ENCODE measurements around the gene PNKP.

Gene PNKP

DNA sequence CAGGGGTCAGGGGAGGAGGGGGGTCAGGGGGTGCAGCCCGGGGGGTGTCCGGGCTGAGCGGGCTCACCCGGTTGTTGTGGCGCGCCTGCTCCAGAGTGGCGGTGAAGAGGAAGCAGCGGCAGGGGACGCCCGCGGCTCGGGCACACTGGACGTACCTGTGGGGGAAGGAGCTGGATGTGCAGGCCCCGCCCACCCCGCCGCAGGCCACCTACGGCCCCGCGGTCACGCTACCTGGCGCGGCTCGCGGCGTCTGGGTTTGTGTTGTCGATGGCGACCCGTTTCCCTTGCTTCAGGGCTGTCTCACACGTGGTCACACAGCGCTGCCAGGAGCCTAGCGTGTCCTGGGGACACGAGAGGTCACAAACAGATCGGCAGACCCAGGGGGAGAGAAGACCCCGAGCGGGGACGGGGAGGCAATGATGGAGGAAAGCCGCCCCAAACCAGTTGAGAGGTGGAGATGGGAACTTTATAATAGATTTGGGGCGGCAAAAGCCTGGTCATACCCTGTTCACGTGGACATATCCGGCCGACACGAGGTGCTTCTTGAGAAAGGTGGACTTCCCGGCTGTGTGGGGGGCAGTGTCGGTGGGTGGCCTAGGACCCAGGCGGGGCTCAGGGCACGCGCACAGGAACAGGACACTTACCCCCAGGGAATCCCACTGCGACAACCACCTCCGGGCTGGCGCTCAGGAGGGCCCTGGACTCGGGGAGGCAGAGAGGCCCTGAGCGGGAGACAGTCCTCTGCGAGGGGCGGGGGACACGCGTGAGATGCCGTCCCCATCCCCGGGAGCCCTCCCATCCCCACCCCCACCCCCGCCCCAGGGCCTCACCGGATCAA, 5.6 kb downstream of the PNKP start:
- Histone ChIP-seq H3K36me3 (ENCODE audit: low read length) (no peaks in the 10 kb centered on the region), H3K4me3 (ENCODE audit: insufficient read depth, low read length, poor library complexity, severe bottlenecking) (no peak overlapping the region), H3K4me2 (ENCODE audit: low read depth, low read length, poor library complexity, severe bottlenecking) (no peak overlapping the region), H4K20me1 (ENCODE audit: low read depth, low read length) (no peaks in the 10 kb centered on the region), H3K27me3 (ENCODE audit: low read length) (no peaks in the 10 kb centered on the region), H3K9ac (ENCODE audit: low read length) (no peak overlapping the region), H3F3A (ENCODE audit: insufficient read depth) (no peaks in the 10 kb centered on the region), H2AFZ (ENCODE audit: low read depth, low read length, severe bottlenecking) (no peak overlapping the region), H3K79me2 (ENCODE audit: insufficient read depth, low read length) (peaks cover 23% of the 10 kb centered on the region), H3K27ac (ENCODE audit: low read depth, low read length) (no peak overlapping the region), H3K9me2 (replicated peaks; ENCODE audit: insufficient read depth, low read length) (no peaks in the 10 kb centered on the region), H3K9me3 (ENCODE audit: insufficient read depth, low read length) (no peaks in the 10 kb centered on the region)
- TF ChIP-seq EZH2phosphoT487 (conservative IDR thresholded peaks at IDR 0.05; ENCODE audit: low read length) = no peak
- TF ChIP-seq, protein P1, sequence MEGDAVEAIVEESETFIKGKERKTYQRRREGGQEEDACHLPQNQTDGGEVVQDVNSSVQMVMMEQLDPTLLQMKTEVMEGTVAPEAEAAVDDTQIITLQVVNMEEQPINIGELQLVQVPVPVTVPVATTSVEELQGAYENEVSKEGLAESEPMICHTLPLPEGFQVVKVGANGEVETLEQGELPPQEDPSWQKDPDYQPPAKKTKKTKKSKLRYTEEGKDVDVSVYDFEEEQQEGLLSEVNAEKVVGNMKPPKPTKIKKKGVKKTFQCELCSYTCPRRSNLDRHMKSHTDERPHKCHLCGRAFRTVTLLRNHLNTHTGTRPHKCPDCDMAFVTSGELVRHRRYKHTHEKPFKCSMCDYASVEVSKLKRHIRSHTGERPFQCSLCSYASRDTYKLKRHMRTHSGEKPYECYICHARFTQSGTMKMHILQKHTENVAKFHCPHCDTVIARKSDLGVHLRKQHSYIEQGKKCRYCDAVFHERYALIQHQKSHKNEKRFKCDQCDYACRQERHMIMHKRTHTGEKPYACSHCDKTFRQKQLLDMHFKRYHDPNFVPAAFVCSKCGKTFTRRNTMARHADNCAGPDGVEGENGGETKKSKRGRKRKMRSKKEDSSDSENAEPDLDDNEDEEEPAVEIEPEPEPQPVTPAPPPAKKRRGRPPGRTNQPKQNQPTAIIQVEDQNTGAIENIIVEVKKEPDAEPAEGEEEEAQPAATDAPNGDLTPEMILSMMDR (IDR thresholded peaks at IDR 0.05; ENCODE audit: insufficient read depth, low read length, poor library complexity, severe bottlenecking) = no peak

DNA sequence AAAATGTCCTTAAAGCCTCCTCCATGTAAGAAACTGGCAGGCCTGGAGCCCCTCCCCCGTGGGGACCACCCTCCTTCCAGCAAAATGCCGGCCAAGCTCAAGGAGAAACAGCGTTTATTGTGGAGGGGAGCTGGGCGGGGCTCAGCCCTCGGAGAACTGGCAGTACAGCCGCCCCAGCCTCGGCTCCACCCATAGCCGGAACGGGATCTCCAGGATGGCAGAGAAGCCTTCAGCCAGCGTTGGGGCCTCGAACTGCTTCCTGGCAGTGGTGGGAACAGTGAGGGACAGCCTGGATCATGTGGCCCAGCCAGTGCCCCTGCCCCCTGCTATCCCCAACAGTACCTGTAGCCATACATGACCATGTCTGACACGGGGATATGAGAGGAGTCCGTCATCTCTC, 6.3 kb downstream of the PNKP start:
- no peak overlapping the region for H2AFZ ChIP-seq (ENCODE audit: low read depth, low read length, severe bottlenecking)
- TF ChIP-seq, protein P1 (IDR thresholded peaks at IDR 0.05; ENCODE audit: insufficient read depth, low read length, poor library complexity, severe bottlenecking) = no peak
- no peak for TF ChIP-seq EZH2phosphoT487 (conservative IDR thresholded peaks at IDR 0.05; ENCODE audit: low read length)
- H3K27ac ChIP-seq (ENCODE audit: low read depth, low read length) = no peak overlapping the region
- peaks cover 16% of the 10 kb centered on the region for H3K79me2 ChIP-seq (ENCODE audit: insufficient read depth, low read length)
- no peaks in the 10 kb centered on the region for H3K27me3 ChIP-seq (ENCODE audit: low read length)
- H3F3A ChIP-seq (ENCODE audit: insufficient read depth) = no peaks in the 10 kb centered on the region
- H3K4me3 ChIP-seq (ENCODE audit: insufficient read depth, low read length, poor library complexity, severe bottlenecking) = no peak overlapping the region
- no peaks in the 10 kb centered on the region for H4K20me1 ChIP-seq (ENCODE audit: low read depth, low read length)
- H3K9ac ChIP-seq (ENCODE audit: low read length) = no peak overlapping the region
- no peaks in the 10 kb centered on the region for H3K9me3 ChIP-seq (ENCODE audit: insufficient read depth, low read length)
- no peaks in the 10 kb centered on the region for H3K9me2 ChIP-seq (replicated peaks; ENCODE audit: insufficient read depth, low read length)
- no peak overlapping the region for H3K4me2 ChIP-seq (ENCODE audit: low read depth, low read length, poor library complexity, severe bottlenecking)
- no peaks in the 10 kb centered on the region for H3K36me3 ChIP-seq (ENCODE audit: low read length)

DNA sequence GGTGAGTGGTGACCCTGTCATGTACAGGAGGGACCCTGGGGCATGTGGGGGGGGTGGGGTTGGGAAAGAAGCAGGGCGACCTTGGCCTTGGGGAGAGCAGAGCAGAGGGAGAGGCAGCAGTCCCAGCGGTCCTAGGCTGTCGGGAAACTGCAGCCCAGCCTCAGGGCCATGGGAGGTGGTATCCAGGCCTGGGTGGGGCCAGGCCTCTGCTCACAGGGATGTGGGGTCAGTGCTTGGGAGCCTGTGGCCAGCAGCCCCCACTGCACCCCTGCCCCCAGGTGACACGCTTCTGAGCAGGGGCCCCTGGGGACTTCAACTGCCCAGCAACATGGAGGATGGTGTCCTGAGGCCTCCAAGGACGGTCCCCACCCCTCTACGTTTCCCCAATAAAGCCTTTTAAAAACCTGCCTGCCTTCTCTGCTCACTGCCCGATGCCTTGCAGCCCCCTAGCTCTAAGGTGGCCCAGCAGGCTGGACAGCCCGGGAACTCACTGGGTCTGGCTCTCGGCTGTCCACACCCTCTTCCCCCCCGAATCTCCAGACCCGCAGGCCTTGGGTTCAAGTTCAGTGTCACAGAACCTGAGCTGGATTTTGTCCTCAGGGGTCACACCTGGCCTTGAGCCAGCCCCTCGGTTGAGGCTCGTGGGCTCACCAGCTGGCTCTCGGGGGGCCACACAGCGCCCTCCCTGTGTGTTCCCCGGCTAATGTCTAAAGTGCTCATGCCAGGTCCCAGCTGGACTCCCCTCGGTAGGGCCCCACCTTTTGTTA, 6.9 kb downstream of the PNKP start:
- Histone ChIP-seq H3F3A (ENCODE audit: insufficient read depth) (no peaks in the 10 kb centered on the region), H3K36me3 (ENCODE audit: low read length) (no peaks in the 10 kb centered on the region), H4K20me1 (ENCODE audit: low read depth, low read length) (no peaks in the 10 kb centered on the region), H2AFZ (ENCODE audit: low read depth, low read length, severe bottlenecking) (no peak overlapping the region), H3K4me3 (ENCODE audit: insufficient read depth, low read length, poor library complexity, severe bottlenecking) (no peak overlapping the region), H3K27me3 (ENCODE audit: low read length) (no peaks in the 10 kb centered on the region), H3K9me3 (ENCODE audit: insufficient read depth, low read length) (no peaks in the 10 kb centered on the region), H3K9ac (ENCODE audit: low read length) (no peak overlapping the region), H3K9me2 (replicated peaks; ENCODE audit: insufficient read depth, low read length) (no peaks in the 10 kb centered on the region), H3K27ac (ENCODE audit: low read depth, low read length) (no peak overlapping the region), H3K4me2 (ENCODE audit: low read depth, low read length, poor library complexity, severe bottlenecking) (no peak overlapping the region), H3K79me2 (ENCODE audit: insufficient read depth, low read length) (peaks cover 10% of the 10 kb centered on the region)
- TF ChIP-seq, protein P1 (IDR thresholded peaks at IDR 0.05; ENCODE audit: insufficient read depth, low read length, poor library complexity, severe bottlenecking) = no peak
- TF ChIP-seq EZH2phosphoT487 (conservative IDR thresholded peaks at IDR 0.05; ENCODE audit: low read length) = no peak
